H1 (cell line): ENCODE data around the gene CUBN. TPM values are rescaled to one million over a fixed set of nuclear protein-coding genes. Genes with fewer than 3 reads are reported as not detected.

Experiments
- CTCF ChIA-PET: fragments of 300-600 bp; sonication (Branson Sonifier 250); formaldehyde crosslinking; loops from one replicate; lab custom pipeline; 2021; ENCODE audit not compliant: partially characterized antibody; lab: Charles Lee
- POLR2A ChIA-PET: fragments of 300-600 bp; sonication (Branson Sonifier 250); formaldehyde crosslinking; loops from one replicate; lab custom pipeline; 2021; ENCODE audit warnings: inconsistent platforms; ENCODE audit not compliant: partially characterized antibody; lab: Charles Lee
- DNase-seq, 2 experiments: peaks; one replicate each; pipeline versions ENCODE4 v3.0.0 to v3.0.0-alpha.2; 2010 to 2022; ENCODE audit warnings: low spot score in 2 of 2, low read depth in 1 of 2, mixed read lengths in 1 of 2
- FAIRE-seq: peaks from 2 replicates; lab custom pipeline; 2011; peaks lifted over from hg19 to GRCh38; lab: Jason Lieb, UNC
- H2AFZ ChIP-seq: 2 replicates; pipeline ENCODE4 v1.8.1; 2012; ENCODE audit warnings: low read length, inconsistent platforms
- H2AK5ac ChIP-seq: 2 replicates; pipeline ENCODE4 v1.6.1; 2013; ENCODE audit warnings: low read depth, low read length
- H2BK120ac ChIP-seq: replicated peaks from 2 replicates; pipeline ENCODE3; 2013; ENCODE audit warnings: low read depth, low read length, inconsistent platforms
- H2BK12ac ChIP-seq: 2 replicates; pipeline ENCODE4 v1.6.1; 2013; ENCODE audit warnings: low read depth, low read length
- H2BK15ac ChIP-seq: 2 replicates; pipeline ENCODE4 v1.6.1; 2013; ENCODE audit warnings: low read length
- H2BK20ac ChIP-seq: 2 replicates; pipeline ENCODE4 v1.6.1; 2013; ENCODE audit warnings: low read length
- H2BK5ac ChIP-seq: 2 replicates; pipeline ENCODE4 v1.6.1; 2013; ENCODE audit warnings: low read depth, low read length
- H3K14ac ChIP-seq: 2 replicates; pipeline ENCODE4 v1.6.1; 2013; ENCODE audit warnings: inconsistent platforms; ENCODE audit not compliant: insufficient read length
- H3K18ac ChIP-seq: 2 replicates; pipeline ENCODE4 v1.6.1; 2013; ENCODE audit warnings: low read length; ENCODE audit errors: extremely low read depth
- H3K23ac ChIP-seq: 2 replicates; pipeline ENCODE4 v1.6.1; 2013; ENCODE audit warnings: inconsistent platforms; ENCODE audit not compliant: insufficient read length
- H3K23me2 ChIP-seq: 2 replicates; pipeline ENCODE4 v1.6.1; 2013; ENCODE audit warnings: low read depth, low read length
- H3K27ac ChIP-seq: 2 replicates; pipeline ENCODE4 v1.6.1; 2011; ENCODE audit warnings: low read depth, low read length, inconsistent platforms
- H3K27me3 ChIP-seq, 4 experiments: replicated peaks in 1 of 4; 1 replicate in 1 of 4; 2 replicates in 3 of 4; pipeline versions ENCODE4 v1.6.1 to v1.8.1; 2011 to 2013; ENCODE audit warnings: low read length in 3 of 4, mild to moderate bottlenecking in 3 of 4, inconsistent platforms in 2 of 4, mixed read lengths in 2 of 4, moderate library complexity in 1 of 4; ENCODE audit not compliant: control insufficient read depth in 3 of 4, insufficient read depth in 3 of 4; ENCODE audit errors: extremely low read depth in 1 of 4
- H3K36me3 ChIP-seq, 4 experiments: 2 replicates each; pipeline versions ENCODE4 v1.6.1 to v1.8.1; 2011 to 2013; ENCODE audit warnings: mild to moderate bottlenecking in 4 of 4, low read length in 3 of 4, moderate library complexity in 2 of 4, control low read depth in 1 of 4, inconsistent platforms in 1 of 4; ENCODE audit not compliant: insufficient read depth in 4 of 4, control insufficient read depth in 2 of 4
- H3K4ac ChIP-seq: replicated peaks from 2 replicates; pipeline ENCODE3; 2013; ENCODE audit warnings: low read length, low read depth, mixed read lengths, inconsistent platforms; ENCODE audit not compliant: insufficient read length
- H3K4me1 ChIP-seq, 4 experiments: replicated peaks in 1 of 4; 1 replicate in 1 of 4; 2 replicates in 3 of 4; pipeline versions ENCODE4 v1.6.1 to v1.8.1; 2011 to 2013; ENCODE audit warnings: low read length in 3 of 4, inconsistent platforms in 2 of 4, mixed read lengths in 1 of 4; ENCODE audit not compliant: insufficient read depth in 4 of 4, control insufficient read depth in 3 of 4
- H3K4me2 ChIP-seq, 2 experiments: 2 replicates each; pipeline versions ENCODE4 v1.6.1 to v1.8.1; 2011 to 2013; ENCODE audit warnings: low read depth in 2 of 2, low read length in 2 of 2, control low read depth in 1 of 2, inconsistent platforms in 1 of 2, mild to moderate bottlenecking in 1 of 2; ENCODE audit not compliant: insufficient read depth in 1 of 2
- H3K4me3 ChIP-seq, 4 experiments: fragments of 200-600, 300-600 bp in 1 of 4; sonication (generic), shearing (Covaris generic), sonication (Bioruptor Twin) in 1 of 4; 2 replicates each; pipeline versions ENCODE4 v1.5.1 to v1.8.1; 2011 to 2016; ENCODE audit warnings: low read length in 4 of 4, low read depth in 3 of 4, control low read depth in 2 of 4, inconsistent platforms in 2 of 4, mild to moderate bottlenecking in 2 of 4, mixed read lengths in 1 of 4, moderate library complexity in 1 of 4; ENCODE audit not compliant: insufficient read depth in 2 of 4; ENCODE audit errors: extremely low read depth in 1 of 4
- H3K56ac ChIP-seq: replicated peaks from 2 replicates; pipeline ENCODE3; 2013; ENCODE audit warnings: low read depth, mild to moderate bottlenecking, mixed read lengths, low read length, inconsistent platforms; ENCODE audit not compliant: insufficient read length
- H3K79me1 ChIP-seq: 2 replicates; pipeline ENCODE4 v1.6.1; 2013; ENCODE audit warnings: low read depth, low read length, control low read depth
- H3K79me2 ChIP-seq, 2 experiments: 2 replicates each; pipeline versions ENCODE4 v1.6.1 to v1.8.1; 2012 to 2013; ENCODE audit warnings: low read length in 2 of 2, mild to moderate bottlenecking in 2 of 2, inconsistent platforms in 1 of 2; ENCODE audit not compliant: insufficient read depth in 2 of 2, control insufficient read depth in 1 of 2
- H3K9ac ChIP-seq, 4 experiments: replicated peaks in 1 of 4; 1 replicate in 1 of 4; 2 replicates in 3 of 4; pipeline versions ENCODE4 v1.6.1 to v1.8.1; 2011 to 2013; ENCODE audit warnings: low read depth in 3 of 4, low read length in 3 of 4, control low read depth in 2 of 4, mild to moderate bottlenecking in 2 of 4, moderate library complexity in 2 of 4, inconsistent platforms in 1 of 4; ENCODE audit errors: extremely low read depth in 1 of 4
- H3K9me3 ChIP-seq, 2 experiments: 2 replicates each; pipeline versions ENCODE4 v1.6.1 to v1.8.1; 2012 to 2013; ENCODE audit warnings: mild to moderate bottlenecking in 2 of 2, moderate library complexity in 2 of 2, control low read depth in 1 of 2, inconsistent platforms in 1 of 2, low read depth in 1 of 2, low read length in 1 of 2, mixed read lengths in 1 of 2; ENCODE audit not compliant: insufficient read depth in 2 of 2
- H4K20me1 ChIP-seq, 2 experiments: replicated peaks in 1 of 2; 2 replicates each; pipeline versions ENCODE3 to v1.8.1; 2011 to 2013; ENCODE audit warnings: inconsistent platforms in 2 of 2, low read length in 2 of 2, mild to moderate bottlenecking in 1 of 2; ENCODE audit not compliant: insufficient read depth in 2 of 2, control insufficient read depth in 1 of 2
- H4K5ac ChIP-seq: 2 replicates; pipeline ENCODE4 v1.6.1; 2013; ENCODE audit warnings: low read length, low read depth, mixed read lengths, inconsistent platforms; ENCODE audit not compliant: insufficient read length
- H4K8ac ChIP-seq: 2 replicates; pipeline ENCODE4 v1.8.0; 2013; ENCODE audit warnings: mild to moderate bottlenecking, moderate library complexity, low read length, inconsistent platforms; ENCODE audit not compliant: insufficient read depth; ENCODE audit errors: extremely low read depth
- H4K91ac ChIP-seq: replicated peaks from 2 replicates; pipeline ENCODE3; 2013; ENCODE audit warnings: low read length, mixed read lengths, inconsistent platforms; ENCODE audit not compliant: insufficient read length
- CHD1 ChIP-seq: IDR thresholded peaks from 2 replicates; pipeline ENCODE4 v1.6.1; 2012; ENCODE audit warnings: low read depth, low read length, improper control_type of control experiment
- FOSL1 ChIP-seq: IDR thresholded peaks from 2 replicates; pipeline ENCODE4 v1.6.1; 2011; ENCODE audit warnings: mild to moderate bottlenecking, low read depth, low read length, moderate library complexity; ENCODE audit not compliant: insufficient read depth
- GABPA ChIP-seq: IDR thresholded peaks from 2 replicates; pipeline ENCODE4 v1.6.1; 2011; ENCODE audit warnings: mild to moderate bottlenecking, low read length, moderate library complexity, borderline replicate concordance; ENCODE audit not compliant: insufficient read depth
- HDAC6 ChIP-seq: IDR thresholded peaks from one replicate; pipeline ENCODE4 v1.7.1; 2012; ENCODE audit warnings: low read depth, mild to moderate bottlenecking, inconsistent platforms, low read length, moderate library complexity
- MAFK ChIP-seq: IDR thresholded peaks from 2 replicates; pipeline ENCODE4 v1.6.1; 2012; ENCODE audit warnings: low read depth, mild to moderate bottlenecking, improper control_type of control experiment, low read length
- POLR2AphosphoS5 ChIP-seq: IDR thresholded peaks from 2 replicates; pipeline ENCODE4 v1.6.1; 2011; ENCODE audit warnings: low read depth, low read length
- YY1 ChIP-seq: IDR thresholded peaks from 2 replicates; pipeline ENCODE4 v1.6.1; 2011; ENCODE audit warnings: low read depth, mild to moderate bottlenecking, low read length
- ZNF274 ChIP-seq: IDR thresholded peaks from 2 replicates; pipeline ENCODE4 v1.7.0; 2012; ENCODE audit warnings: low read length, borderline replicate concordance; ENCODE audit errors: extremely low read depth
- WGBS, 2 experiments: shearing (Covaris generic) in 1 of 2; methylation state at CpG; one replicate each; pipeline versions ENCODE4 v1.1.6 to v1.1.7; 2013 to 2015; ENCODE audit warnings: low lambda C conversion rate in 2 of 2, mixed read lengths in 2 of 2, inconsistent platforms in 1 of 2, low coverage in 1 of 2, missing lambda C conversion rate in 1 of 2; ENCODE audit not compliant: insufficient replicate concordance in 2 of 2, insufficient coverage in 1 of 2, insufficient read length in 1 of 2; ENCODE audit errors: extremely low coverage in 1 of 2, missing lambda C conversion rate in 1 of 2; 5-methylcytosine and 5-hydroxymethylcytosine counted together
- polyA plus RNA-seq, 7 experiments: library from polyadenylated mRNA; depleted of rRNA in 3 of 7; stranded (reverse) in 5 of 7; unstranded in 2 of 7; fragments of >200 nt in 5 of 7; fragments of 200-250 nt in 2 of 7; gene quantifications; 1 replicate in 5 of 7; 2 replicates in 1 of 7; 4 replicates in 1 of 7; pipeline versions ENCODE4 v1.2.1 to v1.2.3, GENCODE V29; 2011 to 2013; ENCODE audit warnings: missing spikeins in 2 of 7, mixed read lengths in 2 of 7
- total RNA-seq: library from RNA; stranded (reverse); fragmentation: NEBNext Ultra II Directional; extraction: Animal tissue kit (Norgen Biotek cat#: 25700); gene quantifications from 2 replicates; pipeline ENCODE4 v1.2.1, GENCODE V29; 2021

CUBN gene
- total and polyA plus RNA-seq, 2 of the 8 experiments (the other 6 are each of a cell fraction or from before 2014, with no cell fraction given) = 0.04 to 0.08 TPM

DNA sequence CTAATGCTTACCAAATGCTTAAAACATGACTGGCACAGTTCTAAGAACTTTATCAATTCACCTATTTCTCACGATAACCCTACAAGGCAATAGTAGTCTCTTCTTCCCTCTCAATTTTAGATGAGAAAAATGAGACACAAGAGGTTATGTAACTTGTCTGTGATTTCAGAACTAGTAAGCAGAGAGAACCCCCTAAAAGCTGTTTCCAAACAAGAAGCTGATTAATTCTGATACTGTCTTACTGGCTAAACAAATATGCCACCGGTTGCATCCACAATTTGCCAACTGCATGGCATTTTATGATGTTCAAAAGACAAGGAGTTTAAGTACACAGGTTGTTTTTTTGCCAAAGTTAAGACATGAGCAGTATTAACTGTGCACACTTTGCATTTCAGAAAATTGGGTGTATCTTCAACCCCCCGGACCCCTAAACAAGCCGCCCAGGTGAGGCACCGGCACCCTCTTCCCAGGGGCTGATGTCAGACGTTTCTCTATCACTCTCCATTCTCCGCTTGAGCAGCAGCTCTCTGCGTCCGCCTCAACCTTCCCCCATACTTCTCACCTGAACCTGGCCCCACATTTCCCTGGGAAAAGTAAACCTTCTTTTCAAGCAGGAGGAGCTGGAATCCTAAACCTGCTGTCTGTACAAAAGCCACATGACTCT lies 334.1 kb downstream of the CUBN start:
- Histone ChIP-seq H3K18ac (no peak overlapping the region), H3K23me2 (peaks cover 2% of the 10 kb centered on the region; the same call in 1 of the 2 replicates), H2BK15ac (no peak overlapping the region), H3K14ac (no peak overlapping the region), H2AFZ (no peak overlapping the region), H3K36me3 (peaks cover 0 to 3% (median 1%) of the 10 kb centered on the region in 4 experiments; a peak in 2 of 8 replicates), H3K56ac (no peak overlapping the region), H3K9ac (no peak overlapping the region), H3K4ac (no peak overlapping the region), H2BK20ac (no peak overlapping the region), H2BK12ac (no peak overlapping the region), H3K27me3 (no peaks in the 10 kb centered on the region), H4K20me1 (peaks cover 0 to 1% of the 10 kb centered on the region in 2 experiments), H4K5ac (no peak overlapping the region), H3K4me1 (no peaks in the 10 kb centered on the region), H3K27ac (no peak overlapping the region), H3K4me3 (no peak overlapping the region), H3K23ac (no peak overlapping the region), H3K79me2 (peaks cover 0 to 15% of the 10 kb centered on the region in 2 experiments; a peak in 3 of 4 replicates), H2BK120ac (no peak overlapping the region), H2BK5ac (no peak overlapping the region), H3K79me1 (no peaks in the 10 kb centered on the region; the same call in 1 of the 2 replicates), H3K4me2 (no peak overlapping the region), H3K9me3 (peaks cover 0 to 5% of the 10 kb centered on the region in 2 experiments; a peak in 3 of 4 replicates), H4K91ac (no peak overlapping the region), H4K8ac (no peak overlapping the region), H2AK5ac (no peak overlapping the region)
- TF ChIP-seq GABPA = no peak
- no peak for TF ChIP-seq ZNF274
- TF ChIP-seq MAFK = no peak
- no peak for TF ChIP-seq CHD1
- no peak for TF ChIP-seq POLR2AphosphoS5
- TF ChIP-seq FOSL1 = no peak
- no peak for TF ChIP-seq YY1
- TF ChIP-seq HDAC6 = no peak
- ChIA-PET POLR2A (no interaction called here), CTCF (interaction anchor here (0.9 to 1.3 kb wide), 3 partner anchors 14 to 250 kb away, joined by 3 to 5 read pairs (median 4); no protein-coding TSS in a partner anchor)
- no peak for DNase-seq
- FAIRE-seq = no peak
- WGBS, 2 experiments = 92% methylated on average over 9 of the region's 9 CpGs; no CpG with 5 or more reads in 1 of the 2 experiments
